ENCODE data around the gene MCCD1. TPM values are rescaled to one million over a fixed set of nuclear protein-coding genes. Genes with fewer than 3 reads are reported as not detected.
A peak's percentile ranks its signal among the peaks of the same experiment; 100 is the strongest.

The MCCD1 gene
- total RNA-seq, 1 experiment from 2014 or later = not detected

- ChIA-PET CTCF (no interaction called here), POLR2A (ENCODE audit: unreplicated experiment) (no interaction called here)
- Histone ChIP-seq H2AFZ (ENCODE audit: low read length) (no peak overlapping the region), H3K9me3 (ENCODE audit: low read length) (no peaks in the 10 kb centered on the region), H3K9ac (ENCODE audit: low read length) (no peak overlapping the region), H4K20me1 (ENCODE audit: low read length) (no peaks in the 10 kb centered on the region), H3K4me3 (ENCODE audit: low read length) (no peak overlapping the region), H3K79me2 (ENCODE audit: low read length) (no peaks in the 10 kb centered on the region), H3K4me2 (ENCODE audit: low read length) (peak overlapping the region; percentile 17), H3K27ac (ENCODE audit: low read length) (peak overlapping the region; percentile 45), H3K4me1 (ENCODE audit: insufficient read depth, low read length) (peaks cover 23% of the 10 kb centered on the region), H3F3A (ENCODE audit: low read length, unreplicated experiment) (no peaks in the 10 kb centered on the region), H3K27me3 (ENCODE audit: low read length) (no peaks in the 10 kb centered on the region), H3K36me3 (ENCODE audit: low read depth, low read length) (peaks cover 9% of the 10 kb centered on the region; the same call in 1 of the 2 replicates), H3K9me2 (replicated peaks; ENCODE audit: low read length) (no peaks in the 10 kb centered on the region)
- no peak for TF ChIP-seq EZH2phosphoT487 (IDR thresholded peaks at IDR 0.05; ENCODE audit: borderline replicate concordance, low read length)
- no peak for TF ChIP-seq EZH2 (IDR thresholded peaks at IDR 0.05; ENCODE audit: low read length, unreplicated experiment)
- no peak for TF ChIP-seq CTCF (conservative IDR thresholded peaks at IDR 0.05; ENCODE audit: low read depth, low read length)
- intact Hi-C loops (cut with micrococcal nuclease) = no loop called here
- no TSS peak for BruUV-seq (replicated peaks)
- ATAC-seq (peak; percentile 68), DNase-seq (peak; percentile 65)
Measured at GRCh38 chr6:31559958-31560696, 31.4 kb downstream of the MCCD1 start.

DNA sequence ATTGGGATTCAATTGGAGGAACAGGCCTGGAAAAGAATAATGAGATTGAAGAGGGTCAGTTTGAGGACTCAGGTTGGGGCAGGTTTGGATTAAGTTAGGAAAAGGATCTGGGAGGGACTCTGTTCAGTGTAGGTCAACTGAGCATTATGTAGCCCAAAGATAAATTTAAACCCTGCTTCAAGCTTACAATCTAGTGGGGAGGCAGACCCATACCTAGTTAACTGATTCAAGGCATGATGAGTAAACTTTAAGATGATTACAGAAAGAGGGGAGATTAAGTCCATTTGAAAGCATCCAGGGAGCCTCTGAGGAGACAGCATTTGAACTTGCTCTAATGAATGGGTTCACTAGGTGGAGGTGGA lies 31.9 kb downstream of the MCCD1 start:
- no peak overlapping the region for H2AFZ ChIP-seq (ENCODE audit: low read length)
- peaks cover 9% of the 10 kb centered on the region; the same call in 1 of the 2 replicates for H3K36me3 ChIP-seq (ENCODE audit: low read depth, low read length)
- no peak overlapping the region for H3K4me3 ChIP-seq (ENCODE audit: low read length)
- no peak overlapping the region for H3K9ac ChIP-seq (ENCODE audit: low read length)
- no peaks in the 10 kb centered on the region for H4K20me1 ChIP-seq (ENCODE audit: low read length)
- ChIA-PET POLR2A (ENCODE audit: unreplicated experiment) (interaction anchor here (0.6 kb wide), 1 partner anchor 62 kb away, joined by 3 read pairs; no protein-coding TSS in a partner anchor), CTCF (no interaction called here)
- no peaks in the 10 kb centered on the region for H3F3A ChIP-seq (ENCODE audit: low read length, unreplicated experiment)
- intact Hi-C loops (cut with micrococcal nuclease) = no loop called here
- H3K27ac ChIP-seq (ENCODE audit: low read length) = peak overlapping the region; percentile 45
- H3K27me3 ChIP-seq (ENCODE audit: low read length) = no peaks in the 10 kb centered on the region
- peaks cover 23% of the 10 kb centered on the region for H3K4me1 ChIP-seq (ENCODE audit: insufficient read depth, low read length)
- BruUV-seq (replicated peaks) = no TSS peak
- peak overlapping the region; percentile 17; the same call in 1 of the 2 replicates for H3K4me2 ChIP-seq (ENCODE audit: low read length)
- H3K9me2 ChIP-seq (replicated peaks; ENCODE audit: low read length) = no peaks in the 10 kb centered on the region
- H3K79me2 ChIP-seq (ENCODE audit: low read length) = no peaks in the 10 kb centered on the region
- ATAC-seq (no peak), DNase-seq (no peak)
- no peak for TF ChIP-seq EZH2phosphoT487 (IDR thresholded peaks at IDR 0.05; ENCODE audit: borderline replicate concordance, low read length)
- no peak for TF ChIP-seq EZH2 (IDR thresholded peaks at IDR 0.05; ENCODE audit: low read length, unreplicated experiment)
- no peaks in the 10 kb centered on the region for H3K9me3 ChIP-seq (ENCODE audit: low read length)

DNA sequence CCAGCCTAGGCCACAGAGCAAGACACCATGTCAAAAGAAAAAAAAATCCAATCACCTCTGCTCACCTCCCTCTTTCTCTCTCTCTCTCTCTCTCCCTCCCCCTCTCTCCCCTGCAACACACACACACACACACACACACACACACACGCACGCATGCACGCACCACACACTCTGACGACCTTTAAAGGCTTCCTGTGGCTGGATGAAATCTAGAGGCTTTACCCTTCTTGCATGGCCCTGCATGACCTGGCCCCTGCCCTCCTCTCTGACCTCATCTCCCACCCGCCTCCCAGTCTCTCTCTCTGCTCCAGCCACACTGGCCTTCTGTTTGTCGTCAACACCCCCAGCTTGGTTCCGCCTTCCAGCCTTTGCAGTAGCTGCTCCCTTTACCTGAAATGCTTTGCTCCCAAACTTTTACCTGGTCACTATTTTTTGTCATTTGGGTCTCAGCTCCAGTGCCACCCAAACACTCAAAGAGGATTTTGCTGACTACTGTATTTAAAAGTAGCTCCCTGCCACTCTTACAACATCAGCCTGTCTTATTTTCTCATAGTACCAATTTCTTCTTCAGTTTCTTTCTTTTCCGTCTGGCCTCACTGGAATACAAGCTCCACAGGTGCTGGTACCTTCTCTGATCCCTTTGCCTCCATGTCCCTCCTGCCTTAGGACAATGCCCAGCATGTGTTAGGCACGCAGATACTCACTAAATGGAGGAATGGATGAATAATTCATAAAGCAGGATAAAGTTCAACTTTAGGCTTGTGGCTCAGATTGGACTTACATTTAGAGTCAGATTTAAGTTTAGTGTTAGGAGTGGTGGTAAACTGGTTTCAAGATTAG lies 39.0 kb downstream of the MCCD1 start:
- Histone ChIP-seq H4K20me1 (ENCODE audit: low read length) (no peaks in the 10 kb centered on the region), H3K27me3 (ENCODE audit: low read length) (no peaks in the 10 kb centered on the region), H3F3A (ENCODE audit: low read length, unreplicated experiment) (no peaks in the 10 kb centered on the region), H3K4me3 (ENCODE audit: low read length) (no peak overlapping the region), H3K9ac (ENCODE audit: low read length) (no peak overlapping the region), H3K4me2 (ENCODE audit: low read length) (no peak overlapping the region), H3K4me1 (ENCODE audit: insufficient read depth, low read length) (peaks cover 6% of the 10 kb centered on the region), H3K36me3 (ENCODE audit: low read depth, low read length) (no peaks in the 10 kb centered on the region), H2AFZ (ENCODE audit: low read length) (no peak overlapping the region), H3K9me3 (ENCODE audit: low read length) (no peaks in the 10 kb centered on the region), H3K9me2 (replicated peaks; ENCODE audit: low read length) (no peaks in the 10 kb centered on the region), H3K27ac (ENCODE audit: low read length) (no peak overlapping the region), H3K79me2 (ENCODE audit: low read length) (no peaks in the 10 kb centered on the region)
- TF ChIP-seq EZH2 (IDR thresholded peaks at IDR 0.05; ENCODE audit: low read length, unreplicated experiment) (no peak), EZH2phosphoT487 (IDR thresholded peaks at IDR 0.05; ENCODE audit: borderline replicate concordance, low read length) (no peak), CTCF (conservative IDR thresholded peaks at IDR 0.05; ENCODE audit: low read depth, low read length) (no peak)
- intact Hi-C loops (cut with micrococcal nuclease) = no loop called here
- DNase-seq (no peak), ATAC-seq (no peak)
- no TSS peak for BruUV-seq (replicated peaks)
- ChIA-PET POLR2A (ENCODE audit: unreplicated experiment) (no interaction called here), CTCF (no interaction called here)
